Measurements from ENCODE around the gene POLR1B. TPM values are rescaled to one million over a fixed set of nuclear protein-coding genes. Genes with fewer than 3 reads are reported as not detected.
"Not testable (repeated sequence)": the region's sequence is repeated elsewhere in the genome, so short reads cannot be mapped to it uniquely, and the experiment has no call there.

POLR1B gene
- total and polyA plus RNA-seq, 4 donors, result 6.5 to 23.8 (median 10.8) TPM

DNA sequence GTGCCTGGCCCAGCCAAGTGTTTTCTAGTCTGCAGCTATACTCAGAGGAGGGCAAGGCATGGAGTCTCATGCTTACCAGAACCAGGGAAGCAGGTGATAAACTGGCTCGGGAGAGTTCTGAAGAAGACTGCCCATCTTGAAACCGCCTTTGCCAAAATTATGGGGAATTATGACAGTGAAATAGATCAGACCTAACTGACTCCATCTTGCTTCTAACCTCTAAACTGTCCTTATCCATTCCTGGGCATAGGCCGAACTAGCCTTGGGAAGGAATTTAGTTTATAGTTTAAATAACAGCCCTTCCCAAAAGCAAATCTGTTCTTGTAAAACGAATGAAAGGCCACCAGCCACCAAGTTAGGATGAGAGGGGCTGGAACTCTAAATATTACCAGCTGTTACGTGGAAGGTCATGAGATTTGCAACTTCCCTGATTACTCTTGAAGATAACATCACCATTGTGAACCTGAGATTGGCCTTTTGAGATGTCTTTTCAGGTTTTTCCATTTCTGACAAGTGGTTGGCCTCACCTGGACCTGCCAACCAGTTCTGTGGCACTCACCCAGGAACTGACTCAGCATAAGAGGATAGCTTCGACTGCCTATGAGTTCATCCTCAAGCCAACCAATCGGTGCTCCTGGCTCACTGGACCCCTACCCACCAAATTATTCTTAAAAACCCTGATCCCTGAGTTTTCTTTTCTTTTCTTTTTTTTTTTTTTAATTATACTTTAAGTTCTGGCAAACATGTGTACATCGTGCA, 65.6 kb downstream of the POLR1B start:
- 82% methylated on average over 8 of the region's 8 CpGs for WGBS
- Histone ChIP-seq H3K36me3 (ENCODE audit: control insufficient read depth in 4 of 4, insufficient read depth in 3 of 4, low read depth in 1 of 4, low read length in 3 of 4) (no peaks in the 10 kb centered on the region), H3K9me3 (ENCODE audit: control insufficient read depth in 4 of 4, low read length in 3 of 4) (no peaks in the 10 kb centered on the region), H3K9ac (ENCODE audit: low read depth in 1 of 2, low read length in 2 of 2) (no peak overlapping the region), H3K4me1 (ENCODE audit: control insufficient read depth in 4 of 4, insufficient read depth in 4 of 4, low read length in 3 of 4) (peaks cover 6 to 16% (median 10%) of the 10 kb centered on the region in 4 donors), H3K27ac (ENCODE audit: low read depth in 1 of 2, low read length in 2 of 2) (no peak overlapping the region), H3K4me3 (ENCODE audit: low read depth in 1 of 3, low read length in 3 of 3) (no peak overlapping the region), H3K27me3 (ENCODE audit: control insufficient read depth in 4 of 4, insufficient read depth in 4 of 4, low read length in 3 of 4) (no peaks in the 10 kb centered on the region)
- TF ChIP-seq, protein P1, sequence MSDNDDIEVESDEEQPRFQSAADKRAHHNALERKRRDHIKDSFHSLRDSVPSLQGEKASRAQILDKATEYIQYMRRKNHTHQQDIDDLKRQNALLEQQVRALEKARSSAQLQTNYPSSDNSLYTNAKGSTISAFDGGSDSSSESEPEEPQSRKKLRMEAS (IDR thresholded peaks at IDR 0.05), result no peak
- TF ChIP-seq NR2F2 (IDR thresholded peaks at IDR 0.05) (no peak), FOXA1 (IDR thresholded peaks at IDR 0.05) (no peak), TAF1 (conservative IDR thresholded peaks at IDR 0.05) (no peak), RAD21 (IDR thresholded peaks at IDR 0.05) (no peak), YY1 (IDR thresholded peaks at IDR 0.05) (no peak), FOXA2 (IDR thresholded peaks at IDR 0.05) (no peak), HNF4A (conservative IDR thresholded peaks at IDR 0.05) (no peak)
- TF ChIP-seq, protein P2, sequence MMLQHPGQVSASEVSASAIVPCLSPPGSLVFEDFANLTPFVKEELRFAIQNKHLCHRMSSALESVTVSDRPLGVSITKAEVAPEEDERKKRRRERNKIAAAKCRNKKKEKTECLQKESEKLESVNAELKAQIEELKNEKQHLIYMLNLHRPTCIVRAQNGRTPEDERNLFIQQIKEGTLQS (IDR thresholded peaks at IDR 0.05), result no peak
- TF ChIP-seq, protein P3, sequence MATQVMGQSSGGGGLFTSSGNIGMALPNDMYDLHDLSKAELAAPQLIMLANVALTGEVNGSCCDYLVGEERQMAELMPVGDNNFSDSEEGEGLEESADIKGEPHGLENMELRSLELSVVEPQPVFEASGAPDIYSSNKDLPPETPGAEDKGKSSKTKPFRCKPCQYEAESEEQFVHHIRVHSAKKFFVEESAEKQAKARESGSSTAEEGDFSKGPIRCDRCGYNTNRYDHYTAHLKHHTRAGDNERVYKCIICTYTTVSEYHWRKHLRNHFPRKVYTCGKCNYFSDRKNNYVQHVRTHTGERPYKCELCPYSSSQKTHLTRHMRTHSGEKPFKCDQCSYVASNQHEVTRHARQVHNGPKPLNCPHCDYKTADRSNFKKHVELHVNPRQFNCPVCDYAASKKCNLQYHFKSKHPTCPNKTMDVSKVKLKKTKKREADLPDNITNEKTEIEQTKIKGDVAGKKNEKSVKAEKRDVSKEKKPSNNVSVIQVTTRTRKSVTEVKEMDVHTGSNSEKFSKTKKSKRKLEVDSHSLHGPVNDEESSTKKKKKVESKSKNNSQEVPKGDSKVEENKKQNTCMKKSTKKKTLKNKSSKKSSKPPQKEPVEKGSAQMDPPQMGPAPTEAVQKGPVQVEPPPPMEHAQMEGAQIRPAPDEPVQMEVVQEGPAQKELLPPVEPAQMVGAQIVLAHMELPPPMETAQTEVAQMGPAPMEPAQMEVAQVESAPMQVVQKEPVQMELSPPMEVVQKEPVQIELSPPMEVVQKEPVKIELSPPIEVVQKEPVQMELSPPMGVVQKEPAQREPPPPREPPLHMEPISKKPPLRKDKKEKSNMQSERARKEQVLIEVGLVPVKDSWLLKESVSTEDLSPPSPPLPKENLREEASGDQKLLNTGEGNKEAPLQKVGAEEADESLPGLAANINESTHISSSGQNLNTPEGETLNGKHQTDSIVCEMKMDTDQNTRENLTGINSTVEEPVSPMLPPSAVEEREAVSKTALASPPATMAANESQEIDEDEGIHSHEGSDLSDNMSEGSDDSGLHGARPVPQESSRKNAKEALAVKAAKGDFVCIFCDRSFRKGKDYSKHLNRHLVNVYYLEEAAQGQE (IDR thresholded peaks at IDR 0.05), result no peak
- TF ChIP-seq, protein P4, sequence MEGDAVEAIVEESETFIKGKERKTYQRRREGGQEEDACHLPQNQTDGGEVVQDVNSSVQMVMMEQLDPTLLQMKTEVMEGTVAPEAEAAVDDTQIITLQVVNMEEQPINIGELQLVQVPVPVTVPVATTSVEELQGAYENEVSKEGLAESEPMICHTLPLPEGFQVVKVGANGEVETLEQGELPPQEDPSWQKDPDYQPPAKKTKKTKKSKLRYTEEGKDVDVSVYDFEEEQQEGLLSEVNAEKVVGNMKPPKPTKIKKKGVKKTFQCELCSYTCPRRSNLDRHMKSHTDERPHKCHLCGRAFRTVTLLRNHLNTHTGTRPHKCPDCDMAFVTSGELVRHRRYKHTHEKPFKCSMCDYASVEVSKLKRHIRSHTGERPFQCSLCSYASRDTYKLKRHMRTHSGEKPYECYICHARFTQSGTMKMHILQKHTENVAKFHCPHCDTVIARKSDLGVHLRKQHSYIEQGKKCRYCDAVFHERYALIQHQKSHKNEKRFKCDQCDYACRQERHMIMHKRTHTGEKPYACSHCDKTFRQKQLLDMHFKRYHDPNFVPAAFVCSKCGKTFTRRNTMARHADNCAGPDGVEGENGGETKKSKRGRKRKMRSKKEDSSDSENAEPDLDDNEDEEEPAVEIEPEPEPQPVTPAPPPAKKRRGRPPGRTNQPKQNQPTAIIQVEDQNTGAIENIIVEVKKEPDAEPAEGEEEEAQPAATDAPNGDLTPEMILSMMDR (IDR thresholded peaks at IDR 0.05; ENCODE audit: low read depth, low read length, missing input control), result no peak
- DNase-seq (ENCODE audit: low spot score), result no peak

DNA sequence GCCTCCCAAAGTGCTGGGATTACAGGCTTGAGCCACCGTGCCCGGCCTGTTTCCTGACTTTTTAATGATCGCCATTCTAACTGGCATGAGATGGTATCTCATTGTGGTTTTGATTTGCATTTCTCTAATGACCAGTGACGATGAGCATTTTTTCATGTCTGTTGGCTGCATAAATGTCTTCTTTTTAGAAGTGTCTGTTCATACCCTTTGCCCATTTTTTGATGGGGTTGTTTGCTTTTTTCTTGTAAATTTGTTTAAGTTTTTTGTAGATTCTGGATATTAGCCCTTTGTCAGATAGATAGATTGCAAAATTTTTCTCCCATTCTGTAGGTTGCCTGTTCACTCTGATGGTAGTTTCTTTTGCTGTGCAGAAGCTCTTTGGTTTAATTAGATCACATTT, 67.1 kb downstream of the POLR1B start:
- not testable (repeated sequence) for H3K9me3 ChIP-seq (ENCODE audit: control insufficient read depth in 4 of 4, low read length in 3 of 4); DNase-seq (ENCODE audit: low spot score); H3K27ac ChIP-seq (ENCODE audit: low read depth in 1 of 2, low read length in 2 of 2); H3K36me3 ChIP-seq (ENCODE audit: control insufficient read depth in 4 of 4, insufficient read depth in 3 of 4, low read depth in 1 of 4, low read length in 3 of 4); H3K27me3 ChIP-seq (ENCODE audit: control insufficient read depth in 4 of 4, insufficient read depth in 4 of 4, low read length in 3 of 4); H3K4me3 ChIP-seq (ENCODE audit: low read depth in 1 of 3, low read length in 3 of 3); H3K9ac ChIP-seq (ENCODE audit: low read depth in 1 of 2, low read length in 2 of 2)
- H3K4me1 ChIP-seq (ENCODE audit: control insufficient read depth in 4 of 4, insufficient read depth in 4 of 4, low read length in 3 of 4), result peaks cover 0 to 10% (median 7%) of the 10 kb centered on the region in 4 donors
- 93% methylated on average over 4 of the region's 4 CpGs for WGBS

DNA sequence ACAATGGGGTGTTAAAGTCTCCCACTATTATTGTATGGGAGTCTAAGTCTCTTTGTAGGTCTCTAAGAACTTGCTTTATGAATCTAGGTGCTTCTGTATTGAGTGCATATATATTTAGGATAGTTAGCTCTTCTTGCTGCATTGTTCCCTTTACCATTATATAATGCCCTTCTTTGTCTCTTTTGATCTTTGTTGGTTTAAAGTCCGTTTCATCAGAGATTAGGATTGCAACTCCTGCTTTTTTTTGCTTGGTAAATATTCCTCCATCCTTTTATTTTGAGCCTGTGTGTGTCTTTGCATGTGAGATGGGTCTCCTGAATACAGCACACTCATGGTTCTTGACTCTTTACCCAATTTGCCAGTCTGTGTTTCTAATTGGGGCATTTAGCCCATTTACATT, 70.0 kb downstream of the POLR1B start:
- H3K36me3 ChIP-seq (ENCODE audit: control insufficient read depth in 4 of 4, insufficient read depth in 3 of 4, low read depth in 1 of 4, low read length in 3 of 4); H3K9ac ChIP-seq (ENCODE audit: low read depth in 1 of 2, low read length in 2 of 2); H3K4me1 ChIP-seq (ENCODE audit: control insufficient read depth in 4 of 4, insufficient read depth in 4 of 4, low read length in 3 of 4); H3K9me3 ChIP-seq (ENCODE audit: control insufficient read depth in 4 of 4, low read length in 3 of 4); H3K27ac ChIP-seq (ENCODE audit: low read depth in 1 of 2, low read length in 2 of 2); H3K4me3 ChIP-seq (ENCODE audit: low read depth in 1 of 3, low read length in 3 of 3); DNase-seq (ENCODE audit: low spot score); H3K27me3 ChIP-seq (ENCODE audit: control insufficient read depth in 4 of 4, insufficient read depth in 4 of 4, low read length in 3 of 4): not testable (repeated sequence)
- 65% methylated on average over 1 of the region's 1 CpG for WGBS
